NB4 (cell line): Measurements from ENCODE around the gene SYCE3.

Source experiments
- DNase-seq: peaks from one replicate; pipeline ENCODE4 v3.0.0; 2010; ENCODE audit warnings: low read depth
- H3K4me3 ChIP-seq: one replicate; pipeline ENCODE4 v1.5.1; 2011; ENCODE audit warnings: mild to moderate bottlenecking, low read depth, low read length, moderate library complexity
- MYC ChIP-seq: IDR thresholded peaks from 2 replicates; pipeline ENCODE4 v1.6.1; 2011; ENCODE audit warnings: low read depth, low read length
- POLR2A ChIP-seq: IDR thresholded peaks from 2 replicates; pipeline ENCODE4 v1.6.1; 2011; ENCODE audit warnings: mild to moderate bottlenecking; ENCODE audit not compliant: insufficient read length; ENCODE audit errors: extremely low read depth
- TF ChIP-seq, protein P1 (sequence below): IDR thresholded peaks from 2 replicates; pipeline ENCODE4 v1.6.1; 2011; ENCODE audit warnings: low read depth, low read length
- TF ChIP-seq, protein P2 (sequence below): IDR thresholded peaks from one replicate; pipeline ENCODE4 v1.5.1; 2012; ENCODE audit warnings: low read depth, low read length

SYCE3 gene

GRCh38 chr22:50528682-50529415, 33.9 kb downstream of the SYCE3 start:
- TF ChIP-seq POLR2A, result no peak
- DNase-seq, result peak; percentile 47
- no peak overlapping the region for H3K4me3 ChIP-seq

DNA sequence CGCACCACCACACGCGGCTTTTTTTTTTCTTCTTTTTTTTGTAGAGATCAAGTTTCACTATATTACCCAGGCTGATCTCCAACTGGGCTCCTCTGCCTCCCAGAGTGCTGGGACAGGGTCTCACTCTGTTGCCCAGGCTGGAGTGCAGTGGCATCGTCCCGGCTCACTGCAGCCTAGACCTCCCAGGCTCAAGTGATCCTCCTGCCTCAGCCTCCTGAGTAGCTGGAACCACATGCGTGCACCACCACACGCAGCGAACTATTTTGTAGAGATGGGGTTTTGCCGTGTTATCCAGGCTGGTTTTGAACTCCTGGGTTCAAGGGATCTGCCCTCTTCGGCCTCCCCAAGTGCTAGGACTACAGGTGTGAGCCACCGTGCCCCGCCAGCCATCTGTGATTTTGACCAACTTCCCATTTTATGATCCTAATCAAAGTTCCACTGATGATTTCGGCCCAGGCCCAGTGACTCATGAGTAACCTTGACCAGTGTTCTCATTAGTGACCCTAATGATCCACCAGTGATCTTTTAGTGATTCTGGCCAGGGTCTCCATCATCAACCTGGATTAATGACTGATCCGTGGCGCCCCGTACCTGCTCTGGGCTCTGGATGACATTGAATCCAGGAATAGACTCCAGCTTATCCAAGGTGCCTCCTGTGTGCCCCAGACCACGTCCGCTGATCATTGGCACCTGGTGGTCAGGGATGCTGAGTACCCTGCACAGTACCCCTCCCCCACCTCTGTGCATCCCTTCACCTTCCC, 34.6 kb downstream of the SYCE3 start:
- TF ChIP-seq, protein P1, sequence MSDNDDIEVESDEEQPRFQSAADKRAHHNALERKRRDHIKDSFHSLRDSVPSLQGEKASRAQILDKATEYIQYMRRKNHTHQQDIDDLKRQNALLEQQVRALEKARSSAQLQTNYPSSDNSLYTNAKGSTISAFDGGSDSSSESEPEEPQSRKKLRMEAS, result no peak
- TF ChIP-seq POLR2A (no peak), MYC (no peak)
- TF ChIP-seq, protein P2, sequence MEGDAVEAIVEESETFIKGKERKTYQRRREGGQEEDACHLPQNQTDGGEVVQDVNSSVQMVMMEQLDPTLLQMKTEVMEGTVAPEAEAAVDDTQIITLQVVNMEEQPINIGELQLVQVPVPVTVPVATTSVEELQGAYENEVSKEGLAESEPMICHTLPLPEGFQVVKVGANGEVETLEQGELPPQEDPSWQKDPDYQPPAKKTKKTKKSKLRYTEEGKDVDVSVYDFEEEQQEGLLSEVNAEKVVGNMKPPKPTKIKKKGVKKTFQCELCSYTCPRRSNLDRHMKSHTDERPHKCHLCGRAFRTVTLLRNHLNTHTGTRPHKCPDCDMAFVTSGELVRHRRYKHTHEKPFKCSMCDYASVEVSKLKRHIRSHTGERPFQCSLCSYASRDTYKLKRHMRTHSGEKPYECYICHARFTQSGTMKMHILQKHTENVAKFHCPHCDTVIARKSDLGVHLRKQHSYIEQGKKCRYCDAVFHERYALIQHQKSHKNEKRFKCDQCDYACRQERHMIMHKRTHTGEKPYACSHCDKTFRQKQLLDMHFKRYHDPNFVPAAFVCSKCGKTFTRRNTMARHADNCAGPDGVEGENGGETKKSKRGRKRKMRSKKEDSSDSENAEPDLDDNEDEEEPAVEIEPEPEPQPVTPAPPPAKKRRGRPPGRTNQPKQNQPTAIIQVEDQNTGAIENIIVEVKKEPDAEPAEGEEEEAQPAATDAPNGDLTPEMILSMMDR, result no peak
- no peak overlapping the region for H3K4me3 ChIP-seq
- DNase-seq, result no peak

DNA sequence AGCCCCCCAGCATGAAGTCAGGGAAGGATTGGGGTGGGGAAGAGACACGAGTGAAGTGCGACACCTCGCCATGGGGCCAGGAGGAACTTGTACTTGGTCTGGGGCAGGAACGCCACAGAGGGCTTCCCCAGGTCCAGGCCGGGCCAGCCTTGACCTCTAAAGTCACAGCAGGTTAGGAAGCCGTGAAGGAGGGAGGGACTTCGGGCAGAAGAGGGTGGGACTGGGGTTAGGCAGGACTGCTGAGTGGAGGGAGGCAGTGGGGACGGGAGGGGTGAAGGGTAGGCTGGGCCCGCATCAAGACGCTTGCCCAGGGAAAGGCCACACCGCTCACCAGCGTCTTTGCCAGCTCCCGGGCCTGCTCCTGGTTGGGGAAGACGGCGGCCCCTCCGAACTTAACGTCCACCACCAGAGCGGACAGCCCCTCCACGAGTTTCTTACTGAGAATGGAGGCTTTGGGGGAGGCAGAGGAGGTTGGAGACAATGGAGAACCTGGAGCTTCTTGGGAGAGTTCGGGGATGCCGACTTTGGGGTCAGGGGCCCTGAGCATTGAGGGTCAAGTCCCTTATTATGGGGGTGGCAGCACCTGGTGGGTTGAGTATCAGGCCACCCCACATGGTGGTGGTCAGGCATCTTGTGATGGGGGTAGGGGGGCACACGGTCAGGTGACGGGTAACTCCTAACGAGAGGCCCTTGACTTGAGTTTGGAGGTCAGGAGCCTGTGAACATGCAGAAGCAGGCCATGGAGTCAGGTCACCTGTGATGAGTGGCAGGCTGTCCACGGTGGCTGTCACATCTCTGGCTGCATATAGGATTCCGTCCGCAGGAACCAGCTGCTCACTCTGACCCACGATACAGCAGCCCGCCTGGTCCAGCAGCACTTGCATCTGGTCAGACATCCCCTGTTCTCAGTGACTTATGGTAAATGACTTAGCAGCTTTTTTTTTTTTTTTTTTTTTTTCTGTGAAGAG, 35.6 kb downstream of the SYCE3 start:
- peak; percentile 90 for DNase-seq
- H3K4me3 ChIP-seq, result peak overlapping the region; percentile 74
- TF ChIP-seq MYC (no peak), POLR2A (peak; percentile 38)

- TF ChIP-seq, protein P2, result peak; percentile 19
- TF ChIP-seq, protein P1, result peak; percentile 22; the same call in 1 of the 2 replicates
- no peak for TF ChIP-seq POLR2A
- DNase-seq, result peak; percentile 89
- peak overlapping the region; percentile 74 for H3K4me3 ChIP-seq
Observed at GRCh38 chr22:50526108-50526833, 36.4 kb downstream of the SYCE3 start.

- peak overlapping the region; percentile 74 for H3K4me3 ChIP-seq
- no peak for DNase-seq
- TF ChIP-seq POLR2A (no peak), MYC (no peak)
- TF ChIP-seq, protein P1, result no peak
- TF ChIP-seq, protein P2, result no peak
Observed at GRCh38 chr22:50525858-50526107, 36.9 kb downstream of the SYCE3 start.

DNA sequence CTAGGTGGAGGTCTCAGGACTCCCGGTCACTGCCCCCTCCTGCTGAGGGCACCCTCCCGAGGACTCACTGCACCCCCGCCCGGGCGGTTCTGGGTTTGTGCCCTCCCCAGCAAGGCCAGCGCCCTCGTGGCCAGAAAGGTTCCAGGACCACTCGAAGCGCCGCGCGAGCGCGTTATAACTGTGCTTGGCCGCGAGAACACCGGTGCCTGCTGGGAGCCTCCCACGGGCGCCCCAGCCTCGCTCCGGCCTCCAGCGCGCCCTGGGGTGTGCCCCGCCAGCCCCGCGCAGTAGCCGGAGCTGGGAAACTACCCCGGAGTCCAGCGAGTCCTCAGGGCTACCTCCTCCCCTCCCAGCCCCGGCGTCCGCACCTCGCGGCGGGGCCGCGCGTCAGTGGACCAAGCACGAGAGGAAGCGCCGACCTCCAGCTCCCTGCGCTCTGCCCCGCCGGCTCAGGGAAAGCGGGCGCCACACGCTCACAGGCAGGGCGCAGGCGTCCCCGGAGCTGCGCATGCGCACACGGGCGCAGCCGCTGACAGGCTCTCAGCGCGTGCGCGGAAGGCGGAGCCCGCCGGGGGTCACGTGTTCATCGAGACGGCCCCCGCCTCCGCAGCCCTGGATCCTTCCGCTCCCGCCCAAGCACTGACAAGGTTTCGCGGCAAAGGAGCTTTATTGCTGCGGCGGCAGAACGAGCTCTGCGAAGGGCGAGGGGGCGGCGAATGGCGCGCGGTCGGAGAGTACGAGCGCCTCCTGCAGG, 37.4 kb downstream of the SYCE3 start, which contains the start of gene SCO2:
Gene SCO2, minus strand, starts transcription at position 495 of the 754 bp plus-strand sequence. CDS start 1,187 bp downstream, outside the sequence.
- TF ChIP-seq, protein P2, result peak; percentile 36
- TF ChIP-seq POLR2A, result peak; percentile 78
- TF ChIP-seq MYC, result peak; percentile 58
- TF ChIP-seq, protein P1, result peak; percentile 98
- DNase-seq, result peak; percentile 97

More for the DNA sequence above, 37.4 kb downstream of the SYCE3 start, which contains the start of gene SCO2:
- peak within 1 kb of the TSS; percentile 74 for H3K4me3 ChIP-seq
